ENCODE results near the gene RAB28. TPM values are rescaled to one million over a fixed set of nuclear protein-coding genes. Genes with fewer than 3 reads are reported as not detected.

The RAB28 gene
- total RNA-seq, 1 donor from 2014 or later, result 8.1 TPM

DNA sequence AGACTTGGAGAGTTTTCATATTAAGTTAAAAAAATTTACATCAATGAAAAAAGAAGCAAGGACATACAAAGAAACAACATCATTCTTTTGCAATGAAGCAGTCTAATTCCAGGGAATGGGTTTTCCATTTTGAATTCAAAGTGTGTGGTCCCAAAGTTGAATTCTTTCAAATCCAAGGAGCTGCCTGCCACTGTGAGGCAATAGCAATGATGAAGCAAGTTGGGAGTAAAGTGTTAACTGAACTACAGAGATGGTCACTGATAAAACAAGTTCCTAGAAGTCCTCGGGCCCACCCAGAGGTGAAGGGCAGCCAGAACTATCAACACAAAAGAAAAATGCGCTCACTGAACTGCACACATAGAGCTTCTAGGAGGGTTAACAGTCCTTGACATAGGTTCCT lies 115.9 kb downstream of the RAB28 start:
- ATAC-seq, result no peak

DNA sequence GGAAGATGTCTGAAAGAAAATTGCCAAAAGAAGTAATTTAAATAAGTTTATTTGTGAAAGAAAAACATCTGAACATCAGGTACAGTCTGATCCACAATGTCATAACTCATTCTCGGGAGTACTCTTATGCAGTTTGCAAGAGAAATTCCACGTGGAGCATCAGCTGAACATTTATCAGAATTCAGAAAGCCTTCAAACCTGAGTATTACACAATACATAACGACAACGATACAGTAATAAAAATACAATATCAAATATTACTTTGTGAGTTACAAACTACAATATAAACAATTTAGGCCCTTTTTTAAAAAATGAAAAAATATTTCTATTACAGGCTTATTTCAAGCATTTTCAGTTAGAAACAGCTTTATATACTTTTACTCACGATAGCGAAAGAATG lies 116.4 kb downstream of the RAB28 start:
- ATAC-seq, result no peak

DNA sequence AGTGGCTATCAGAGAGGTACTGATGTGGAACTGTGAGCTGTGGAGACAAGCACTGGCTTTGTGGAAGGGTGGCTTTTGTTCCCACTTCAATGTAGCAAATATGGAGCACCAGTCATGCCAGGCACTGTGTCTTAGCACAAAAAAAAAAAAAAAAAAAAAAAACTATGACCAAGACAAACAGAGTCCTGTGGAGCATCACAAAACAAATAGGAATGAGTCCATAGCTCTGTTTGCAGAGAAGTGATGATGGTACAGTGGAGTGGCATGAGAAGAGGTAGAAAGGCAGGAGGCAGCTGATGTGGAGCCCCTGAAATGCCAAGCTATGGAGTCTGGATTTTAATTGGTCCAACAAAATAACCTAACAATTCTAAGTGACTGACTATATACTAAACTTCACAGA lies 116.9 kb downstream of the RAB28 start:
- no peak for ATAC-seq

DNA sequence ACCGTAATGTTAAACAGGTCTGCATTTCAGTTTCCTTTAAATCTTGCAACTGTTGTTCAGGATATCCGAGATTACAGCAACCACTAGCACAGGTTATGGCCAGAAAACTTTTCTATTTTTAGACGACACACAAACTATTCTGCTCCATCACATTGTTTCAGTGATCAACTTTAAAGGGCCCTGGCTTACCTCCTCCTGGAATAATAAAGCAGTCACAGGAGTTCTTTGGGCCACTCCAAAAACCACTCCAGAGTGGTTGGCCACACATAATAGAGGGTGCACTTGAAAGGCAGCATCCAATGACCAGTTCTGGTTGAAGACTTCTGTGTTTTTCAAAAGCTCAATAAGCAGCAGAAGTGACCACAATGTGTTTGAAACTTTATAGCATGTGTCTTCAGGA lies 118.9 kb downstream of the RAB28 start:
- ATAC-seq, result no peak

DNA sequence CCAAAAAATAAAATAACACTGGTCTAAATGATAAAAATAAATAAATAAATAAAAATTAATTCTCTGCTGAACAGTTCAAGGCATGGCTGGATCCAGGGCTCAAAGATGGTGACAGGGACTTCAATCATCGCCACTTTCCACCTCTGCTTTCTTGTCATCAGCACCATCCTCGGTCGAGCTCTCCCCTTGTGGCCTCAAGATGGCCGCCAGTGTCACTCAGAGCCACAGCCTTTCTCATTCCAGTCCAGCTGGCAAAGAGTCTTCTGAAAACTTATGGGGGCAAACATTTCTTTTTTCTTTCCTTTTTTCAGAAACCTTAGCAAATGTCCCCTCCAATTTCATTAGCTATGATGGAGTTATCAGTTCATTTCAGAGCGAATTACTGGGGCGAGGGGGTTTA lies 119.5 kb downstream of the RAB28 start:
- no peak for ATAC-seq

DNA sequence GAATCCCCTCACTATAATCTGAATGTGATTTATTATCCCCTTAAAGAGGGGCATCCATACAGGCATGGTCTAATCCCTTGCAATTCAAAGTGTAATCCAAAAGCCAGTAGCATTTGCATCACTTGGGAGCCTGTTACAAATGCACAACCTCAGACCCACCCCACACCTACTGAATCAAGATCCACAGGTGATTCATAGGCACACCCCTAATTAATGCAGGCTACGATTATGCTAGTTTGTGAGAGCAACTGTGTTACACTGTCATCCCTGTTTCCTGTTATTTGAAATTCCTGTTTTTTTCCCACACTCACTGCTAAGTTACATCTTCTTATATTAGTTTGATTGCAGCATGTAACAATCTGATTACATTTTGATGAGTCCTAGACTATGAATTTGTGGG lies 120.0 kb downstream of the RAB28 start:
- ATAC-seq, result peak; percentile 97

DNA sequence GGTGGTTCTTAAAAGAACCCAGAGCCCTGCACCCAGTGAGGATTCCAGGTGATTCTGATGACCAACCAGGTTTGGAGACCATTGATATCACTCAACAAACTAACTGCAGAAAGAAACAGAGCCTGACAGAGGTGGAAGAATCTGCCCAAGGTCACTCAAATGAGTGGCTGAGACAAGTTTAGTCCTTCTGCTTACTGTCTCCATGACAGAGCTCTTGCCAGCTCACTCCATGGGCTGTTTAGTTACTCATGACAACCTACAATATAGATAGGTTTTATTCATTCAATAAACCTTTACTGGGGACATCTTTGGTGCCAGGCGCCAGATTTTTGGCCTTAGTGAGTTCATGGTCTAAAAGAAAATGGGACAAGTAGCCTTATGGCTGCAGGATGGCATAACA lies 124.3 kb downstream of the RAB28 start:
- ATAC-seq, result no peak

DNA sequence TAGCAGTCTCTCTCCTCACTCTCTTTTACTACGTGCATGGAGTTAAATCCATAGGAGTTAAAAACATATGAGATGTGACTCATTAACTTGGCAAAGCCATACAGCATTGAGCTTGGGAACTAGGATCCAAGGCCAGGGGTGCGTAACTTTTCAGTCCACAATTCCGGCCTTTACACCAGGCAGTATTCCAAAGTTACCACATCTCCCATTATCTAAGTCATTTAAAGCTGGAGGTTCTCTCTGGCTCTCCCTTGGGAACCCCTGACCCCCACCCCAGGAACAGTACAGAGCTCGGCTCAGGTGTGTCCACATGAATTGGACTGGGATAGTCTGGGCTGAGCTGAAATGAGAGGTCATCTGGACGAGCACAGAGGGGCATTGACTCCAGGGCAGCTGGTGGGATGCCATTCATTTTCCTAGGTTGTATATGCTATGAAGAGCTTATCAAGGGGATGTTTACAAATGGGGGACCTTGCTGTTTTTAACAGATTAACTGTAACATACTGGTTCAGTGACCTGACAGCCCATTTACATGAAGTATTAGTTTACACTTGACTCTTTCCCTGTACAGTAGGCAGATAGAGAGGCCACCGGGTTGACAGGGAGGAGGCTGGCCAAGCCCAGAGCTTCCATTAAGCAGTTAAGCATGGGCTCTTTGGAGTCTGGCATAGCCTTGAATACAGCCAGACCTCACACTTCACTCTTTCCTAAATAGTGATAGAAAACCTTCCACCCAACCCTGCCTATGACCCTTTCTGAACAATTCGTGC lies 128.8 kb downstream of the RAB28 start:
- ATAC-seq, result peak; percentile 60

DNA sequence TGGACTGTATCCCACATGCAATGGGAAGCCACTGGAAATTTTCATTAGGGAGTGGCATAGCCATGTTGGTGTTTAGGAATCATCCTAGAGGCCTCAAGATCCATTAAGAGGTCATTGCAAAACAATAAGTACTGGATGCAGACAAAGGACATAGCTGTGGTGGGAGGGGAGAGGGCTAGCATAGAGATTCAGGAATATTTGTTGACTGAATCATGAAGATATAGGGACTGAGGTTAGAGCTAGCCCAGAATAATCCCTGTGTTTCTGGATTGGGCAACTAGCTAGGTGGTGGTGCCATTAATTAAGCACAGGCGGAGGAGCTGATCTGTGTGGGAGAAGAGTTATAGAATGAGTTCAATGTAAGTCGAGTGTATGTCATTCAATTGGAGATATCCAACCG lies 135.0 kb downstream of the RAB28 start:
- ATAC-seq, result no peak

DNA sequence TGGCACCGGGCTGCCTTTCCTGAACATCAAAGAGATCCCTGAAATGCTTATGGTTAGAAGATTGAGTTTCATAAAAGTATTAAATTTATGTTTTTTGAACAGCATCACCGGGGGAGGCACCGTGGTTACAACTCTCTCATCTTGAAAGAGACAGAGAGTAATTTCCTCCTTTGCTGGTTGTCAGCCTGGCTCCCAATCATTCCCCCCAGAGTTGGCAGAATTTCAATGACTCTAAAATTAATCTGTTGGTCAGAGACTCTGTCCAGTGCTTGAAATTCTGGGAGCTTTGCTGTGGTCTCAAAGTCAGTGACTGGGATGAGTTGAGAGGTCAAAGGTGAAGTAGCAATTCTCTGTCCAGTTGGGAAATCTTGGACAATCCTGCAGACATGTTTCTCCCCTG lies 135.9 kb downstream of the RAB28 start:
- ATAC-seq, result no peak

DNA sequence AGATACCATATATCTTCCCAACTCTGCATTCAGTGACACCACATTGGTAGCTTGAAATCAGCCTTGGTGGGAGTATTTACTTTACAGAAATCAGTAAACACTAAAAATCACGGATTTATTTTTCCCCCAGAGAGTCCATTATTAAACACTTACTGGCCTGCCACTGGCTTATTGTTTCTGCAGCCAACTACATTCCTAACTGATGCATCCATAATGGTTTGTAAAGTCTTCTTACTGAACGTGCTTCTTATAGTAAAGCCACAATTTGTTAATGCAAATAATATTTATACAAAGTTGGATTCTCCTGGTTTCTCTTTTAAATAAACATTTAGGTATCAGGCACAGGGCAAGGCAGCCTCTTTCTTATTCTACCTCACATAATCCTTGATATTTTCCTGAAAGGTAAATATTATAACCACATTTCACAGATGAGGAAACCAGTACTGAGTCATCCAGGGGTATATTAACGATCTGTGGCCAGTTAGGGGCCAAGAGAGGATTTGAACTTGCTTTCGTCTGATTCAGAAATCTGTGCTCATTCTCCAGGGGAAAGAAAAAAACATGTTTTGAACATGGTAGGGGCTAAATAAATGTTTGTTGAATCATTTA lies 136.5 kb downstream of the RAB28 start:
- ATAC-seq, result no peak

DNA sequence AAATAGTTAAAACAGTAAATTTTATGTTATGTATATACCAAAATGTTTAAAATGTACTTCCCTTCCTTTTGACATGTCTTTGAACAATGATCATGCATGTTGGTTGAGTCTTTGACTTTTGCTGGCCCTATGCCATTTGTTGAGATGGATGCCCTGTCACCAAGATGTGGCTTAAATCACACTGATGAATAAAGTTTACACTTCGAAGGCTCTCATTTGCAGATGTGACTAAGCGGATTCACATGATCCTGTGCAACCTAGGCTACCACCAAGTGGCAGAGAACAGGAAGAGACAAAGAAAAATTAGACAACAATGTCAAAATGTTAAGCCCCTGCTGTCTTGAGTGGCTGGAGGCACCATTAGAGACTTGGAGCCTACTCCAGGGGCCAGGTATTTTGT lies 139.9 kb downstream of the RAB28 start:
- ATAC-seq, result no peak

DNA sequence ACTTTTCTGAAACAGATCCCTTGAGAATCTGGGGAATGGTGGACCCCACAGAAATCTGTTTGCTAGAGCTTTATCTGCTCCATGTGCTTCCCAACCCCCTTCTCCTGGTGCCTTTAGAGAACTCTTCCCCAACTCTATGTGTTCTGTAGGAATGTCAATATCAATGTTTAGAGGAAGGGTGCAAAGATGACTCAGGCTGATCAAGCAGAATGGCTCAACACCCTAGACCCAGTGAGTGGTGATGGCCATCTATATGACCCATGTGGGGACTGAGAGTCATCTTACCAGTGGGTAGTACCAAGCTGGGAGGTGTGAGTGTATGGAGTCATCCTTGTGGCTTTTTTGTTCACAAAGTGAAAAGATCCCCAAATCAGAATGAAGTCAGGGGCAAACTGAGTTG lies 143.5 kb downstream of the RAB28 start:
- no peak for ATAC-seq

DNA sequence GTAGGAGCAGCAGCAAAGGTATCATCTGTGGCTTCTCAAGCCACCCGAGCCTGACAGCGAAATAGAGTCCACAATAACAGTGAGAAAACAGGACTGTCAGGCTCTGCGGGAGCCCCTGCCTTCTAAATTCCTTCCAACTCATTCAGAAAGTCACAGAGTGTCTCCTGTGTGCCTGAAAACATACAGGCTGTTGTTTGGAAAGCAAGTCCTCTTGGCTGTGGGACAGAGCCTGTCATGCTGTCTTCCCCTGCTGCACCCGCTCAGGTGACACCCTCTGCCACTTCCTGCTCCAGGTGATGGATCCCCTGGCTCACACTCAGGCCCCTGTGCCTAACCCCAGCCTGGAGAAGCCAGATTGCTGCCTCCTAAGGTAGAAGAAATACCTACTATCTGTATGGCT lies 152.3 kb downstream of the RAB28 start:
- ATAC-seq, result no peak

DNA sequence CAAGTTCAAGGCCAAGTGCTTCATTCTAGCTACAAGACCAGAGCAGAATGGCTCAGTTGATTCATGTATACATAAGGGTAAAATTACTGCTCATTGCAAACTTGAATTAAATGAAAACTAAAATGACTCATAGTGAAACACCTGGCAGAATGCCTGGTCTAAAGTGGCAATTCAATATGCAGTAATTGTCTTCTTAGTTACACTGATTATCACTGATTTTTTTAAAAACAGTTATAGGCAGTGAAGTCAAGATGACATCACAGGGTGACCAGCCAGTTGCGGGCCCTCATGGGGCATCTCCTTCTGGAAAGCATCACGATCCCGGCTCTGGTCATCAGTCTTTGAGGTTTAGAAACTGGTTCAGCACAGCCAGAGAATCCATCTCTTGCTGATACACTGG lies 154.2 kb downstream of the RAB28 start:
- ATAC-seq, result peak; percentile 26

DNA sequence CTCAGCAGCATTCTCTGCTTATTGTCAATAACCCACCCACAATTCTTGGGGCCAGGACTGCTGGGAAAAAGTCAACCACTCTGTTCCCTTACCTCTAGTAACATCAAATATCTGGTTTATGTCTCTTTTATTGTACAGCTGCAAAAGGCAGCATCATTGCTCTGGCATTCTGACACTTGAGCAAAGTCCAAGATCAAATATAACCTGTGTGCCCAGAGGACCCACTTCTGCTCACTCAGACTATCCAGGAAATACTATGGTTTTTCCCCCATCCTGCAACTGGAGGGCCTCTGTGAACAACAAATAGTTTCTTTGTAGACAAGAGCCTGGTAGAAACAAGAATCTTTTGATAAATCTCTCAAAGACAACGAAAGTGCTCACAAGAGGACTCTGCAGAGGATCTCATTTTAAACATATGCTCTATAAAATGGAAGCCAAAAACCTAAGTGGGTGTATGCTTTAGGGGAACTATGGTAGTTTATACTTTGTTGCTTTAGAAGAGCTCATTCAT lies 154.7 kb downstream of the RAB28 start:
- ATAC-seq, result no peak

DNA sequence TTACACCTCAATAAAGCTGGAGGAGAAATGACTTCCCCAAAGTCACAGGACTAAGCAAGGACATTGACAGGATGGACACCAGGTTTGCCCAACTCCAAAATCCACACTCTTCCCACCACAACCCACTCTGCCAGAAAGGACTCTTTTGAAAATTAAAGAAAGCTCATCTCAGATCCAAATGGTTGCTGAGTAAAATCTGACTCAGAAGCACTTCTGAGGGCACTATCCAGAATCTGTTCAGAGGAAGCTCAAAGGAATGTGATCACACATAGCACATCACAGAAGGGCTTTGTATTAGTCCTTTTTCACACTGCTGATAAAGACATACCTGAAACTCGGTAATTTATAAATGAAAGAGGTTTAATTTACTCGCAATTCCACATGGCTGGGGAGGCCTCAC lies 155.5 kb downstream of the RAB28 start:
- ATAC-seq, result no peak

DNA sequence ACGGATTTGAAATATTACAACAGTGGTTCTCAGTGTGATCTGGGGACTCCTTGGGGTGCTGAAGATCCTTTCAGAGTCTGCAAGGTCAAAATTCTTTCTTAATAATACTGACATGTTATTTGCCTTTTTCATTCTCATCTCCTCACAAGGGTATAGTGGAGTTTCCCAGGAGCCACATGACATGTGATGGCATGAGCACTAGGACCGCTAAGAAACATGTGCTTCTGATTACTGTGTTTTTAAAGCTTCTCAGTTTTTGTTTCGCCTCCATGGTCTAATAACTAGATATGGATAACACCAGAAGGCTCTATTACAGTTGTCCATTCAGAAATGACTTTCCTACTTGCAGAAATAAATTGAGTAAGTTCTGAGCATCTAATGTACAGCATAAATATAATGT lies 156.1 kb downstream of the RAB28 start:
- no peak for ATAC-seq

DNA sequence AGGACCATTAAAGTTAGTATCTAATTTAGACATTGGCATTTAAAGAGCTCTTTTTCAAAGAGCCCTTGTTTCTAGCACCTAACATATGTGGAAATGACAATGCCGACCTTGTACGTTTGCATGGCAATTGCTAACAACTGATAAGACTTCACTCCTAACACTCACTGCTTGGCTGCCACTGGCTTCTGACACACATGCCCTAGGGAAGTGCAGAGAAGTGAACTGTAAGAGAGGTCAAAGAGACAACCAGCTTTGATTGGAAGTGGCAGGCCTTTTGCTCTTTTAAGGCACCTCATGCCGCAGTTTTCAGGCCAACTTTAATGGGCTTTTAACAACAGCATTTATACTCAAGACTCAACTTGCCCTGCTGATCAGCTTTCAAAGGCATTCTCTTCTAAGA lies 158.4 kb downstream of the RAB28 start:
- no peak for ATAC-seq

DNA sequence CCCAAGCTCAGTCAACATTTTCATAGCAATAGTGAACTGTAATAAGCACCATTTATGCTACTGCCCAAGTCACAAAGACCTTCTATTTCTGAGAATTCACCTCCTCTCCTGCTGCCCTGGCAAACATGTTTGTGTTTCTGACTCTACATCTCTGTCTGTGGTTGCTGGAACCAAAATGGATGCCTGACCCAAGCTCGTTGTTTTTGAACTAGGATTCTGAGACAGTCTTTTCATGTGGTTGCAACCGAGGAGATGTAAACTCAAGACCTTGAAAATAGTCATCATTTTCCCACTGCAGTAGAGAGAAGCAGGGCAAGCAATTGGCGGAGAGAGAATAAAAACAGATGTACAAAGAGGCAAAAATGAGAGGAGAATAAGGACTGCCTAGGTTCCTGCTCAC lies 160.2 kb downstream of the RAB28 start:
- ATAC-seq, result no peak

DNA sequence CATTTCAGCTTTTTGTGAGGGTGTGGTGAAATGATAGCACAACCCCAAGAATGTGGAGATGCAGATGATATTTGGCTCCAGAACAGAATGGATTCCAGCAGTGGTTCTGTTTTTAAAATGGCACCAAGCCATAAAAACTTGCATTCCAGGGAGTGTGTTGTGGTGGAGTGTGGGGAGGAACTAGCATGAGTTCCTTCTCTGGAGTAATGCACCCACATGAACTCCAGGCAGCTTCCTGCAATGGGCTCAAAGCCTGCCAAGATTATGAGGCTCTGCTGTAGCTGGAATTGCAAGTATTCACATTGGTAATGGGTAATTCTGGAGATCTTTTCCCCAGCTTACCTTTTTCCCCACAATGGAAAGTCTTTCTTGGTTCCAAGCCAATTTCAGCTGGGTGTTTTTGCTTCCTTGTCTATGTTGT lies 161.4 kb downstream of the RAB28 start:
- ATAC-seq, result no peak
